Stimulated activated CD4-positive, alpha-beta T cell treated with anti-CD3 and anti-CD28 coated beads, Interleukin-15, amount 100 ng/mL, for 1 hour (primary cell): Measurements from ENCODE around the gene DOCK10.
"Not testable (repeated sequence)": the region's sequence is repeated elsewhere in the genome, so short reads cannot be mapped to it uniquely, and the experiment has no call there.

Experiments used
- DNase-seq, 2 donors: peaks; one replicate each; pipeline ENCODE4 v3.0.0-alpha.2; 2020; ENCODE audit warnings: low read depth in 1 of 2, low spot score in 1 of 2

DOCK10 gene

GRCh38 chr2:225041851-225042799 is at the start of gene DOCK10:
Gene DOCK10, minus strand, starts transcription at chr2:225042468. Its CDS starts 94 bp downstream, at chr2:225042374.
- DNase-seq = peak; percentile 29 to 62

GRCh38 chr2:225091336-225091735 is 49.1 kb upstream of the DOCK10 start:
- DNase-seq = no peak

GRCh38 chr2:225090746-225091145 is 48.5 kb upstream of the DOCK10 start:
- DNase-seq = no peak

GRCh38 chr2:225086915-225087314 is 44.6 kb upstream of the DOCK10 start:
- no peak for DNase-seq

GRCh38 chr2:225086439-225086838 is 44.2 kb upstream of the DOCK10 start:
- no peak for DNase-seq

GRCh38 chr2:225083276-225083675 is 41.0 kb upstream of the DOCK10 start:
- DNase-seq = no peak

GRCh38 chr2:225076125-225076524 is 33.9 kb upstream of the DOCK10 start:
- DNase-seq = no peak

- DNase-seq = no peak
Measured at GRCh38 chr2:225074919-225075681, 32.8 kb upstream of the DOCK10 start.

GRCh38 chr2:225074366-225074765 is 32.1 kb upstream of the DOCK10 start:
- DNase-seq = no peak

- no peak for DNase-seq
Measured at GRCh38 chr2:225073198-225073597, 30.9 kb upstream of the DOCK10 start.

- no peak for DNase-seq
Measured at GRCh38 chr2:225072444-225072843, 30.2 kb upstream of the DOCK10 start.

- no peak for DNase-seq
Measured at GRCh38 chr2:225070811-225071210, 28.5 kb upstream of the DOCK10 start.

- no peak for DNase-seq
Measured at GRCh38 chr2:225069966-225070365, 27.7 kb upstream of the DOCK10 start.

GRCh38 chr2:225069477-225069876 is 27.2 kb upstream of the DOCK10 start:
- DNase-seq = no peak

GRCh38 chr2:225065882-225066281 is 23.6 kb upstream of the DOCK10 start:
- DNase-seq = no peak

GRCh38 chr2:225064928-225065327 is 22.7 kb upstream of the DOCK10 start:
- no peak for DNase-seq

GRCh38 chr2:225064362-225064761 is 22.1 kb upstream of the DOCK10 start:
- DNase-seq = no peak

GRCh38 chr2:225056330-225057073 is 14.2 kb upstream of the DOCK10 start:
- DNase-seq = no peak

GRCh38 chr2:225055714-225056113 is 13.4 kb upstream of the DOCK10 start:
- no peak for DNase-seq

GRCh38 chr2:225052703-225053102 is 10.4 kb upstream of the DOCK10 start:
- no peak for DNase-seq

- DNase-seq = not testable (repeated sequence)
Measured at GRCh38 chr2:225047502-225047901, 5.2 kb upstream of the DOCK10 start.
